ENCODE results near the gene P3H1.

- TF ChIP-seq CTCF (IDR thresholded peaks at IDR 0.05) (no peak), POLR2A (IDR thresholded peaks at IDR 0.05) (no peak), EP300 (IDR thresholded peaks at IDR 0.05) (no peak)
Measured at GRCh38 chr1:42780176-42780575, 13.3 kb upstream of the P3H1 start.

All from ovary (tissue), 3 donors.